Fibroblast of lung (primary cell): ENCODE results near the gene SORCS2.

Experiments
- EZH2 ChIP-seq: IDR thresholded peaks from 2 replicates; pipeline ENCODE4 v1.5.1; 2012; ENCODE audit warnings: low read length, control low read depth, mild to moderate bottlenecking; ENCODE audit errors: missing control alignments
- TF ChIP-seq, protein P1 (sequence below), 2 donors: IDR thresholded peaks in 1 of 2; conservative IDR thresholded peaks in 1 of 2; 1 replicate in 1 of 2; 2 replicates in 1 of 2; pipeline ENCODE4 v1.5.1; 2011 to 2012; ENCODE audit warnings: low read length in 2 of 2, control low read depth in 1 of 2, inconsistent platforms in 1 of 2, low read depth in 1 of 2, mild to moderate bottlenecking in 1 of 2

- no peak for TF ChIP-seq EZH2
- TF ChIP-seq, protein P1, sequence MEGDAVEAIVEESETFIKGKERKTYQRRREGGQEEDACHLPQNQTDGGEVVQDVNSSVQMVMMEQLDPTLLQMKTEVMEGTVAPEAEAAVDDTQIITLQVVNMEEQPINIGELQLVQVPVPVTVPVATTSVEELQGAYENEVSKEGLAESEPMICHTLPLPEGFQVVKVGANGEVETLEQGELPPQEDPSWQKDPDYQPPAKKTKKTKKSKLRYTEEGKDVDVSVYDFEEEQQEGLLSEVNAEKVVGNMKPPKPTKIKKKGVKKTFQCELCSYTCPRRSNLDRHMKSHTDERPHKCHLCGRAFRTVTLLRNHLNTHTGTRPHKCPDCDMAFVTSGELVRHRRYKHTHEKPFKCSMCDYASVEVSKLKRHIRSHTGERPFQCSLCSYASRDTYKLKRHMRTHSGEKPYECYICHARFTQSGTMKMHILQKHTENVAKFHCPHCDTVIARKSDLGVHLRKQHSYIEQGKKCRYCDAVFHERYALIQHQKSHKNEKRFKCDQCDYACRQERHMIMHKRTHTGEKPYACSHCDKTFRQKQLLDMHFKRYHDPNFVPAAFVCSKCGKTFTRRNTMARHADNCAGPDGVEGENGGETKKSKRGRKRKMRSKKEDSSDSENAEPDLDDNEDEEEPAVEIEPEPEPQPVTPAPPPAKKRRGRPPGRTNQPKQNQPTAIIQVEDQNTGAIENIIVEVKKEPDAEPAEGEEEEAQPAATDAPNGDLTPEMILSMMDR (conservative IDR thresholded peaks at IDR 0.05 in 1 of 2, IDR thresholded peaks at IDR 0.05 in 1 of 2; ENCODE audit: low read depth in 1 of 2, low read length in 2 of 2) = no peak
Measured at GRCh38 chr4:7307394-7308099, 115.2 kb downstream of the SORCS2 start.
